NCI-H146 treated with DMSO at 0.1 percent for 48 hours (cell line): ENCODE measurements around the gene HLA-DQB1.

Experiments used
- DNase-seq: peaks from one replicate; lab custom pipeline; 2025; ENCODE audit not compliant: unreplicated experiment; lab: John Stamatoyannopoulos, UW

HLA-DQB1 gene

DNA sequence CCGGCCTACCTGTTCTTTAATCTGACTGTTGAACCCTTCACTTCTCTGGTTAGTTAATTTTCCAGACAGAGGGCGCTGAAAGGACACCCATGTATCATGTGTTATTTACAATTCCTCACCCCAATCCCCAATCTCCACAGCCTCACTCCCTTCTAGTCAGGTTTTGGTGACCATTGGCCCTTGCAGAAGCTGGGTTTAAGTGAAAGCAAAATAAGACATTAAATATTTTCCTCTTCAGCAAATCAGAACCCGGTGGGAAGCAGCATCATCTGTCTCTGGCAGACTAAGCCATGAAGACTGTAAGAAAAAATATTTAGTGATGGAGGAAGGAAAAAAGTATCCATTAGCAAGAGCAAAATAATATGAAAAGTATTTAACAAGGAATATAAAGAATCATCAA lies 38.6 kb downstream of the HLA-DQB1 start:
- no peak for DNase-seq

- no peak for DNase-seq
These were observed 39.2 kb downstream of the HLA-DQB1 start for GRCh38 chr6:32627249-32627648.

GRCh38 chr6:32625137-32625536 lies 41.3 kb downstream of the HLA-DQB1 start:
- no peak for DNase-seq

- no peak for DNase-seq
These were observed 41.9 kb downstream of the HLA-DQB1 start for GRCh38 chr6:32624565-32624964.

- DNase-seq: no peak
These were observed 42.8 kb downstream of the HLA-DQB1 start for GRCh38 chr6:32623693-32624092.

DNA sequence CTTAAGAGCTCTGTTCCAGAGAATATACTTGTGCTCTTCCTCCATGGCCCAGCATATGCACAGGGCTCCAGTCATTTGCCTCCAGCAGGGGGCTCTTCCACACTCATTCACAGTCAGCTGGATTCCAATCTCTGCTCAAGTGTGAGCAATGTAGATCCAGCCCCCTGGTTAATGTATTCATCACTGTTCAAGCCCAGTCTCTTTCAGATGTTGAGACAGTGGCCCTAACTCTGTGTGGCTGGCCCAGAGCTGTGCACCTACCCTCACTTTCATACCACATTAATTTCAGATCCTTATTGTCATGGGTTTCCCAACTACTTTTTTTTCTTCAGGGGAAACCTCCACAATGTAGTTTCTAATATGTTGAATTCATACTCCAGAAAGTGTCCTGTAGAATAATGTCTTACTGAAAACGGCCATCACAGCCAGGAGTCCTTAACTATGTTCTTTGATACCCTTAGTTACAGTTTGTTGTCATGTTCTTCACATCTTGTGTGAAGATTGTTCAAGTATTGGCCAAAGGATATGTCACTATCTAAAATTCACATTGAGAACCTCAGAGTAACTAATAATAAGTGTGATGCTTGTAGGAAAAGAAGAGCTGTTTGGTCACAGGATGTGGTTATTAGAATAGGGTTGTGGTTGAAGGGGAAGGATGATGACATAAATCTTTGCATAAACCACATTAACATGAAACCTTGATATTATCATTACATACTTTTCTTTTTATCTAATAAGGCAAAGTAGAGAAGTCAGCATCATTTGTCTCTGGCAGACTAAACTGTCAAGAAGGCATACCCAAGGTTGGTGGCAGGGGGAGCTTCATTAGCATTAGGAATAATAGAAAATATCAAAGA lies 43.7 kb downstream of the HLA-DQB1 start:
- no peak for DNase-seq

- no peak for DNase-seq
These were observed 45.1 kb downstream of the HLA-DQB1 start for GRCh38 chr6:32621372-32621771.

GRCh38 chr6:32617751-32618150 lies 48.7 kb downstream of the HLA-DQB1 start:
- DNase-seq: no peak

- no peak for DNase-seq
These were observed 50.4 kb downstream of the HLA-DQB1 start for GRCh38 chr6:32615885-32616532.

DNA sequence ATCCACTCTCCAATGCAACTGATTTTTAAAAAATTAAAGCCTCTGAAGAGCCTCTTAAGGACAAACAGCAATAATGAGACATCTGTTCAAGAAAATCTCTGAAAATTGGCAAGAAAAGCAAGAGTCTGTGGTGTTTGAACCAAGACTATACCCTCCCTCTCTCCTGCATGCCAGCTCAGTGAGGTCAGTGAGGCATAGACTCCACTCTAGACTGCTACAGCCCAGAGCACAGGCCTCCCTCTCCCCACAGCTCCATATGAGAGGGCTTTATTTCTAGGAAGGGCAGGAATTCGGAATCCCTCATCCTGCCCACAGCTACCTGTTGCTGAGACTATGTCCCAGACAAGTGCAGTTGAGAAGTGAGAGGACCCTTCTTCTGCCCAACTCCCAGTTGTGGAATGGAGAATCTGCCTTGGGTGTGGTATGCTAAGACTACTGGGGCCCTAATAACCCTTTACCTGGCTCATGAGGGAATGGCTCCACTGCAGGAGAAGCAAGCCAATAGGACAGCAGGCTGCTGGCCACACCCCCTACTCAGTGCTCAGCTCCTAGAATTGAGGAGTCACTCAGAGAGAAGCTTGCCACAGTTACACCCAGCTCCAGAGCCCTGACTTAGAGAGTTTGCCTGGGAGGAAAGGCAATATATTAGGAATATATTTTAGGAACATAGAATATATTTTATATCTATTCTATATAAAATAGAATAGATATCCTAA lies 51.9 kb downstream of the HLA-DQB1 start:
- no peak for DNase-seq

GRCh38 chr6:32613475-32613874 lies 53.0 kb downstream of the HLA-DQB1 start:
- no peak for DNase-seq

GRCh38 chr6:32610682-32611296 lies 55.7 kb downstream of the HLA-DQB1 start:
- DNase-seq: no peak

DNA sequence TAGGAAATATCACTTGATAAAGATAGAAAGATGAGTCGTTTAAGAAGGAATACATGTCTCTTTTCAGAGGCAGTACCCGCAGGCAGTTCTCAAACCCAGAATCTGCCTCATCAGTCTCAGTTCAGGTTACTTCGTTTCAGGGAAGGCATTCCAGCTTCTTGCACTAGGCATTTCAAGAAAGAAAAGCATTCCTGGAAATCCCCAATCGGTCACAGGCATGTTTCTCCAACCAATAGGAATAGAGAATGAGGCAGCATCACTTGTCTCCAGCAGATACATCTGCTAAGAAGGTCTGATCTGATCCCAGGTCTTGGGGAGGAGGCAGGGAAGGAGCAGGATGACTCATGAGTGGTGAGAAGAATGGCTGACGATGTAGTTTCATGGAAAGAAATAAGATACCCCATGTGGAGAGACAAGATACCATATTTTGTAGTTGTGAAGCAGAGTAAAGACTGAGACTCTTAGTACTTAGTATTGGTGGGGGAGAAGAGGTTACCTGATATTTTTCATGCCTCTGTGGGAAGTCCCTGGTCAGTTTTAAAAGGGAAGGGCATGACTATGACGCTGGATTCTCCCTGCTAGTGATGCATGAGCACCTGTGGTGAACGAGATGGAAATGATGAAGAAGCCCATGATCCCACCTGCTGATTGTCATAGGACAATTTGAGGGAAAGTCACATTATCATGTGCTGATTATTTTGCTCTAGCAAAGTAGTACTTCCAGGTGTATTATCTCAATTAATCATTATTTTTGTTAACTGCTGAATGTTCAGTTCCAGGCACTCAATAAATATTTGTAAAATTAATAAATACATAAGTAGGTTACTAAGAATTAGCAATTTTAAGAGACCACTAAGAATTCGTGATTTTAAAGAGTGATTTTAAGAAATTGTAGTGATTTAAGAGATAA lies 56.5 kb downstream of the HLA-DQB1 start:
- no peak for DNase-seq
